ENCODE results near the gene HEPN1. TPM values are rescaled to one million over a fixed set of nuclear protein-coding genes. Genes with fewer than 3 reads are reported as not detected.

HEPN1 gene
- 0.09 TPM in 1 of 2 replicates, not detected in the other for total RNA-seq

GRCh38 chr11:124918950-124919349, at the start of gene HEPN1:
HEPN1 (plus strand) TSS chr11:124919250.

GRCh38 chr11:124897674-124898262, 21.3 kb upstream of the HEPN1 start, which contains the start of gene ROBO4:
ROBO4 (minus strand) TSS chr11:124897865; CDS start chr11:124897795, 70 bp downstream.

GRCh38 chr11:124935548-124936514, 16.8 kb downstream of the HEPN1 start, which contains the start of gene HEPACAM:
HEPACAM (minus strand) TSS chr11:124936047; CDS start chr11:124936006, 41 bp downstream.

GRCh38 chr11:124953753-124954589, 34.9 kb downstream of the HEPN1 start, which contains the start of gene CCDC15:
CCDC15 (plus strand) TSS chr11:124954202; CDS start chr11:124954733, 531 bp downstream.

Other genes with a start within 250 kb of the HEPN1 start
- gene SIAE, start 245.5 kb upstream of the HEPN1 start, total RNA-seq, result 17.5 and 18.3 TPM in 2 replicates
- gene SPA17, start 245.3 kb upstream of the HEPN1 start, total RNA-seq, result 5.0 and 8.1 TPM in 2 replicates
- 0.28 TPM in 1 of 2 replicates, not detected in the other for gene NRGN, start 179.3 kb upstream of the HEPN1 start, total RNA-seq
- gene VSIG2, start 167.0 kb upstream of the HEPN1 start, total RNA-seq, result not detected in 2 replicates
- 0.30 and 0.37 TPM in 2 replicates for gene ESAM, start 157.0 kb upstream of the HEPN1 start, total RNA-seq
- 8.3 and 12.0 TPM in 2 replicates for gene MSANTD2, start 118.8 kb upstream of the HEPN1 start, total RNA-seq
- 6.2 and 7.7 TPM in 2 replicates for gene ROBO3, start 53.8 kb upstream of the HEPN1 start, total RNA-seq
- 0.30 and 0.46 TPM in 2 replicates for gene ROBO4, start 21.4 kb upstream of the HEPN1 start, total RNA-seq
- gene HEPACAM, start 16.8 kb downstream of the HEPN1 start, total RNA-seq, result not detected in 2 replicates
- 0.30 and 1.9 TPM in 2 replicates for gene CCDC15, start 35.0 kb downstream of the HEPN1 start, total RNA-seq
- 0.30 and 0.88 TPM in 2 replicates for gene SLC37A2, start 144.1 kb downstream of the HEPN1 start, total RNA-seq
- gene TMEM218, start 192.4 kb downstream of the HEPN1 start, total RNA-seq, result 22.4 and 28.2 TPM in 2 replicates
- gene PKNOX2, start 245.5 kb downstream of the HEPN1 start, total RNA-seq, result 1.8 TPM in 2 replicates

Measured in smooth muscle cell of the umbilical artery (primary cell).